WTC11 (cell line): ENCODE measurements around the gene FHOD1.

Experiments
- NFATC4 ChIP-seq: fragments of 250-450 bp; sonication (Bioruptor Pico); IDR thresholded peaks from 2 replicates; pipeline ENCODE4 v1.9.0; 2021; ENCODE audit warnings: mild to moderate bottlenecking
- SMAD3 ChIP-seq: sonication (generic); formaldehyde crosslinking; IDR thresholded peaks from 2 replicates; pipeline ENCODE4 v1.8.0; 2022; ENCODE audit warnings: missing genetic modification reagents, mild to moderate bottlenecking, borderline replicate concordance

- TF ChIP-seq NFATC4 (CRISPR knock-in tag) (no peak), SMAD3 (CRISPR knock-in tag) (no peak)
Observed at GRCh38 chr16:67294171-67294757, 47.0 kb upstream of the FHOD1 start.
